Hepatic stellate cell (primary cell): ENCODE data around the gene VLDLR.
A peak's percentile ranks its signal among the peaks of the same experiment; 100 is the strongest.

Experiments used
- DNase-seq: peaks from one replicate; pipeline ENCODE4 v3.0.0; 2011; ENCODE audit warnings: low spot score

Gene VLDLR

DNA sequence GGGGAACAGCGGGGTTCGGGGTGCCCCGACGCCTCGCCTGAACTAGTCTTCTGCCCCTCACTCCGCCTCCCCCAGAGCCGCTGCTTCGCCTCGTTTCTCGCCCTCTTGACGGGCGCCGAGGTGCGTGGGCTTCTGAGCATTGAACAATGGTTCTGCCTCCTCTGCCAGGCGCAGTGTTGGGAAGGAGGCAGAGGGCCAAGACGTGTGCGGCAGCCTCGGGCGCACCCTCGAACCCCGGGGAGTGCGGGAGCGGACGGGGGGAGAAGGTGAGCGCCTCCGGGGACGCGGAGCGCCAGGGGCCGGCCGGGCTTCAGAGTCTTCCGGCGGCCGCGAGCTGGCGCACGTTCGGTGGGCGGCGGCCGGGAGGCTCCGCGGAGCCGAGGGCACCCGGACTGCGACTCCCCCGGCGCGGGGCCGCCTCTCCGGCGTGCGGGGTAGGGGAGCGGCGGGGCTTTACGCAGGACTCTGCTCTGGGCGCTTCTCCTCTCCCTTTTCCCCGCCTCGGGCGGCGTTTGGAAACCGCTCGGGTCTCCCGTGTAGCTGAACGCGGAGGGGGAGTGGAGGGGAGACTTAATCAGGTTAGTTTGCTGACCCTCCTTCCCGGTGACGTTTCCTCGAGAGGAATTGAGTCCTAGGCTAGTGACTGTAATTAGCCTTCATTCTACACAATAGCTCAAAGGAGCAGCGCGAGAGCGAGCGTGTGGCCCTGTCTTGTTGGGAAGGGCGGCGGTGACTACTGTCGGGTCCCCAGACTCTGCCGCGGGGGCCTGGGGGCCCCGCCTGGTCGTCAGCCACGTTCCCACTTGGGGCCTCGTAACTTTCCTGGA, 1.1 kb downstream of the VLDLR start:
- peak; percentile 19 for DNase-seq

DNA sequence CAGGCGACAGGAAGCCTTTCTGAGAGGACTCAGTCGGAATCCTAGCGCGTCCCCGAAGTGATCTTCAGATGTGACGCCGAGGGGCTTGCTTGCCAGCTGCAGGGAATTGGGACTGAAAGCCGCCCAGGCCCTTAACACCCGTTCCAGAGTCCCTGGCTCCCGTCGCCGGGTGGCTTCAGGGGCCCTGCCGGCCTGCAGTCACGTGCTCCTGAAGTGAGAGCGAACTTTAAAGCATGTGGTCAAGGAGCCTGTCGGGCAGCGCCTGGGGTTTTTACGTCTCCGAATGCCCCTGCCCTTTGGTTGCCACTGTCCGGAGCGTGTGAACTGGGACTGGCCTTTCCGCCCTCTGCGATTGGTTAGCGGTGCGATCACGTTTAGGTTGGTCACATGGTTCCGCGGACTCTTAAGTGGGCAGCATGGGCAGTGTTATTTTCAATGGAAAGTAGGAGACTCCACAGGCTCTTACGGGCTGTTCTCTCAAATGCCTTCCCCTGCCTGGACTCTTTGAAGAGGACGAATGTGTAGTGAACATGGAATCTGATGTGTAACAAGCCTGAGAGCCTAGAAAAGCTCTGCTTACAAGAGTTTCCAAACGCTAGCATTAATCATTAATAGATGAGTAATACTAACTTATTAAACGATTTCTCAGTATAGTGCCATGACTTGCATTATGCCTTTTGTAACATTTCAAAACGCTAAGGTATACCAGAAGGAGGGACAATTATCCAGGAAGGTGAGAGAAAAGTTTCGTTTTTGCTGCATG, 1.9 kb downstream of the VLDLR start:
- DNase-seq, result peak; percentile 13

GRCh38 chr9:2624051-2624682, 2.6 kb downstream of the VLDLR start:
- DNase-seq, result no peak

- DNase-seq, result no peak
These were observed 3.8 kb downstream of the VLDLR start for GRCh38 chr9:2625427-2625826.

DNA sequence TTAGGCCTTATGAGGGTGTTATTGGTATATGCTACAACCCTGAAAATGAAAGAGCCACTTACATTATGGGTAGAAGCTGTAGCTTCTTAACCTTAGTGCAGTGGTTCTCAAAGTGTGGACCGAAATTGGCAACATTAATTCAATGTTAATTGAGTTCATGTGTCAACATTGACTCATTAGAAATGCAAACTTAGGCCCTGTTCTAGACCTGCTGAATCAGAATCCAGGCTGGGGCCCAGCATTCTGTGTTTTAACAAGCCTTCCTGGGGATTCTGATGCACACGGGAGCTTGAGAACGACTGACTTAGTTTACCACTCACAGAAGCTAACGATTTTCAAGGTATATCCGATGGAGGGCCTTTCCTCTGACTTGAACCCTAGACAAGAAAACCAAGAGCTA, 7.3 kb downstream of the VLDLR start:
- DNase-seq, result no peak

DNA sequence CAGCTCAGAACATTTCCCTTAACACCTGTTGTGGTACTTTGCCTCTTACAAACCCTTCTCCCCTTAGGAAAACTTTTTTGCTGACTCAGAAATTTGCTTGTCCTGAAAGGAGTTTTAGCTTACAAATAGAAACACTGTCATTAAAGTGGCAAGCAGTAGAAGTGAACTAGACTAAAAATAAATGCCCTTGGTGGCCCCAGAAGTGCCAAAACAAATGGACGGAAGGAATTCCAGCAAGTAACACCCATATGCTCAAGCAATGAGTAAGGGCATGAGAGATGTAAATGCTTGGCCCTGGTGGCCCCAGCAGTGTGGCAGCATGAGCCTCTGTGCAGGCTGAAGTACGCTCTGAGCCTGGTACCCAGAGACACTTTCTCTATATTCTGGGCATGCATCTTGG, 8.6 kb downstream of the VLDLR start:
- DNase-seq, result no peak

GRCh38 chr9:2631263-2631662, 9.7 kb downstream of the VLDLR start:
- no peak for DNase-seq

- no peak for DNase-seq
These were observed 12.6 kb downstream of the VLDLR start for GRCh38 chr9:2634153-2634552.

DNA sequence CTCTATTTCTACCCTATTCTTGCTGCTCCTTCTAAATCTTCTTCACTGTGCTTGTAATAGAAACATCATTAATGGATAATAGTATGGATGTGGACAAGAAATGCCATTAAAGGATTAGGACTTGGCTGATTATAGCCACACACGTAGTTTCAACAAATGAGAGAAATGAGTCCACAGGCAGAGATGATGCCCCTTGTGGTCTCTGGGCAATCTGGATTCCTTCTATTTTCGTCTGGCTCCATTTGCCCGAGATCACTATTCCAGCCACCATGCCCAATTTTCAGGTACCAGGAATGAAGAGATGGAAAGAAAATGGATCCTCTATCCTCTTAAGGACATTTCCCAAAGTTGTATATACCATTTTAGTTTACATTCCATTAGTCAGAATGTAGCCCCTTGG, 13.2 kb downstream of the VLDLR start:
- DNase-seq, result no peak

GRCh38 chr9:2635922-2636321, 14.3 kb downstream of the VLDLR start:
- DNase-seq, result no peak

DNA sequence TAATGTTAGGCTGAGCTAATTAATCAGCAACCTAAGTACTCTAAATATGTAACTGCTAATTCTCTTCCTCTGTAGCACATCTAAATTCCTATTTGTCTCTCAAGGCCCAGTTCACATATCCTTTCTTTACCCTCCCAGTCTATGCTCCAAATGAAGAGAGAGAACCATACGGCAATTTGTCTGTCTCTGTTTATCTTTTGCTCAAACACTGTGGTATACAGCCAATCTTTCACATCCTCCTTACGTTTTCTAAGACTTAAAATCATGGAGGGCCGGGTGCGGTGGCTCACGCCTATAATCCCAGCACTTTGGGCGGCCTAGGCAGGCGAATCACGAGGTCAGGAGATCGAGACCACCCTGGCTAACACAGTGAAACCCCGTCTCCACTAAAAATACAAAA, 15.8 kb downstream of the VLDLR start:
- DNase-seq, result no peak

DNA sequence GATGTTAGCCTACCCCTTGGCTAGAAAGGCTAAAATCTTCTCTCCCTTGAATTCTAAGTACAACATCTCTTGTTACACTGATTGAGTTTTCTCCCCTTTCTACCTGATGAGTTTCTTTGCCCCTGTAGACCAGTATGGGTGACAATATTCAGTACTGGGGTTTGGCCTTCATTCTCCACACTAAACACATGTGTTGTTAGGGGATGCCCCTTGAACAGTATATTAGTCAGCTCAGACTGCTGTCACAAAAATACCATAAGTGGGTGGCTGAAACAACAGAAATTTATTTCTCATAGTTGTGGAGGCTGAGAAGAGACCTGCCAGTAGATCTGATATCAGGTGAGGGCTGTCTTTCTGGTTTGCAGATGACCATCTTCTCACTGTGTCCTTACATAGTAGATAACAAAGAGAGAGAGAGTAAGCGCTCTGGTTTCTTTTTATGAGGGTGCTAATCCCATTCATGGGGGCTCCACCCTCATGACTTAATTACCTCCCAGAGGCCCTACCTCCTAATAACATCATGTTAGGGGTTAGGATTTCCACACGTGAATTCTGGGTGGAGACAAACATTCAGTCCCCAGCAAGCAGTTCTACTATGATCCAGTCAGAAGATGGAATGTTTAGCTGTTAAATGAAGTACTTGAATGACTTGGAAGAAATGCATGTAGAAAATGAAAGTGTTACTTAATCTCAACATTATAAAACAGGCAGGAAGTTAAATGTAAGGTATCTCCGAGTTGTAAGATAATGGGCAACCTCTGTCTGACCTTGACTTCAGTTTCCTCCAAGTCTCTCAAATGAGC, 17.5 kb downstream of the VLDLR start:
- DNase-seq, result no peak

- DNase-seq, result no peak
These were observed 18.2 kb downstream of the VLDLR start for GRCh38 chr9:2639786-2640185.

DNA sequence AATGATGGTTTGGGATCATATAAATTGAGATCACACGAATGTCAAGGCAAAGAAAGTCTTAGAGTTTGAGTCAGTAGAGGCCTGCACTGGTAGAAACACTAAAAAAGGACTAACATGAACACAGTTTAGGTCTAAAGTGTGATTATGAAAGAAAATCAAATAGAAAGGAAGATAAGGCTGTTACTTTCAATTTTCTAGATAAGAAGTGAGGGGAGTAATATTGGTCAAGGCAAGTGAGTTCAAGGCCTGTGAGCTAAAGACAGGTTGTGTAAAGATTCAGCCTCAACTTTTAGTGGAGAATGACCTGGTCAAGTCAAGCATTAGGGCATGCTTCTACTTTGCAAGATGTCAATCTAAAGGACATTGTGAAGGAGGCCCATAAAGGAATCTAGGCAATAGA, 19.0 kb downstream of the VLDLR start:
- no peak for DNase-seq

DNA sequence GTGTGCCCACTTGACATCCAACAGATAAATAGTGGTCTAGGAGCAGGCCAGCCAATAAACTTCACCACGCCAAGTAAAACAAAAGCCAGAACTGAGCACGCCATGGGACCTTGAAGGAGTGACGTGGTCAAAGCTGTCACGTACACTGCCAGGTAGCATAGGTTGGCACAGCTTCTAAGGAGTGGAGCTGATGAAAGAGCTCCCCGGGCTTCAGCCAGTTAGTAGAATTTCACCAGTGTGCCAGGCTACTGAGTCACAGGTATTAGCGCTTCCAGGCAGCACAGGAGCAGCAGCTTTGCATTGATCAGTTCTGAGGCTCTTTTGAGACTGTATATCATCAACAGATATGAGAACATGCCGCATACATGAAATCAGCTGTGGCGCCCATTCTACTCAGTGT, 19.4 kb downstream of the VLDLR start:
- no peak for DNase-seq

GRCh38 chr9:2642068-2642467, 20.5 kb downstream of the VLDLR start:
- DNase-seq, result no peak

- no peak for DNase-seq
These were observed 24.0 kb downstream of the VLDLR start for GRCh38 chr9:2645569-2645968.

GRCh38 chr9:2655411-2655901, 33.9 kb downstream of the VLDLR start:
- peak; percentile 56 for DNase-seq

- no peak for DNase-seq
These were observed 35.8 kb downstream of the VLDLR start for GRCh38 chr9:2657427-2657826.

DNA sequence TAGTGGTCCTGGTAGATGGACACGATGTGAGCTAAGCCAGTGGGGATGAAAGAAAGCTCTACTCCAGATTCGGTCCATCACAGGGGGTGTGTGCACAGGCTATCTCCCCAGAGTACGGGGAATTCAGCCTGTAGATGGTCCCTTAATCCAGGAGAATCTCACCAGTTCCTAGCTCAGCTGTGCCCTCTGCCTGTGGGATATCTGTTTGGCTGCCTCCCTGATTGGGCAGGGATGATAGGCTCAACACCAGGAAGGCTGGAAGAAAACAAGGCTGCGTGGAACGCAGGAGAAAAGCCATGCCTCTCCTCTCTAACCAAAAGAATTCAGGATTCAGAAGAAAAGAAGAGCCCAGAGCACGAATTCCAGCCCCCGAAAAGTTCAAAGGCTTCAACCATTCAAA, 40.9 kb downstream of the VLDLR start:
- DNase-seq, result peak; percentile 8

DNA sequence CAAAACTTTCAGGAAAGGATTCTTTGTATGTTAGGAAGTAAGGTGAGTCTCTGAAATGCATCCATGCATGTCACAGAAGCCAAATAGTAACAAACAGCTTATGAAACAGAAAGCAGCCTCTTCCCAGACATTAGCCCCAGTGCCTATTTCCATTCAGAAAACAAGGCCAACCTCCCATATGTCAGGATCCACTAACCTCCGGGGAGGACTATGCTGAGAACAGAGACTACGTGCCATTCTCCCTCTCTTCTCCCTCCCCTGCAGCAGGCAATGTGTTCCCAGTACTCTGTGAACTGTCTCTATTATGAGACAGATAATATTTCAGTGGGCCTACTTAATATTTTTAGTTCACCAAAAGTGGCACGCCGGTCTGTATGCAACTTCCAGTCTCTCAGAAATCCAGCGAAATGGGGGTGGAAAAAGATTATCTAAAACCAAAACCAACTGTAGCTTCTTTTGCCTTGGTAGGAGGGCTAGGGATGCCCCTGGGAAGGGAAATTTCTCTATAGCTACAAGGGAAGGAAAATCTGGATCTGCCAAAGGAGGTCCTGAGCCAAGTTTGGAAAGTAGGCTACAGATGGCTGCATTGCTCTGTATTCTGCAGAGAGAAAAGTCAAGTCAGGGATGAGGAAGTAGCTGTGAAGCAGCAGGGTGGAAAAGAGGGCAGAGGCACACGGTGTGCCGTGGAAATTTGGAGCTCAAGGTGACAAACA, 42.0 kb downstream of the VLDLR start:
- DNase-seq, result no peak
